Activated T-cell treated with anti-CD3 and anti-CD28 coated beads for 1 hour (primary cell): ENCODE measurements around the gene DDB1.

Source experiments
- DNase-seq: peaks from one replicate; pipeline ENCODE4 v3.0.0-alpha.2; 2020; ENCODE audit warnings: low read depth

Gene DDB1

GRCh38 chr11:61332797-61333549, at the start of gene DDB1, which contains the start of gene TKFC:
Gene DDB1, minus strand, starts transcription at chr11:61333105. Its CDS starts 137 bp downstream, at chr11:61332968.
Gene TKFC, plus strand, starts transcription at chr11:61333228. Its CDS starts 1,501 bp downstream, at chr11:61334729.
- peak; percentile 93 for DNase-seq

- no peak for DNase-seq
Observed at GRCh38 chr11:61380884-61381283, 48.0 kb upstream of the DDB1 start.

- no peak for DNase-seq
Observed at GRCh38 chr11:61378713-61379313, 45.9 kb upstream of the DDB1 start.

- no peak for DNase-seq
Observed at GRCh38 chr11:61377461-61378160, 44.7 kb upstream of the DDB1 start.

- DNase-seq: no peak
Observed at GRCh38 chr11:61375761-61376108, 42.8 kb upstream of the DDB1 start.

- no peak for DNase-seq
Observed at GRCh38 chr11:61372659-61373420, 39.9 kb upstream of the DDB1 start.

GRCh38 chr11:61370349-61371005, 37.6 kb upstream of the DDB1 start:
- no peak for DNase-seq

GRCh38 chr11:61369372-61370348, 36.8 kb upstream of the DDB1 start:
- DNase-seq: no peak

- DNase-seq: no peak
Observed at GRCh38 chr11:61368646-61369045, 35.7 kb upstream of the DDB1 start.

GRCh38 chr11:61367406-61367805, 34.5 kb upstream of the DDB1 start:
- DNase-seq: no peak

- DNase-seq: no peak
Observed at GRCh38 chr11:61364012-61364675, 31.2 kb upstream of the DDB1 start.

- peak; percentile 15 for DNase-seq
Observed at GRCh38 chr11:61362542-61362875, 29.6 kb upstream of the DDB1 start.

- DNase-seq: peak; percentile 74
Observed at GRCh38 chr11:61361741-61362541, 29.0 kb upstream of the DDB1 start, which contains the start of the genes CYB561A3 and TMEM138. Gene CYB561A3, minus strand, starts transcription at chr11:61361882. Its CDS starts 5,169 bp downstream, at chr11:61356713. Gene TMEM138, plus strand, starts transcription at chr11:61362374. Its CDS starts 2,017 bp downstream, at chr11:61364391.

GRCh38 chr11:61361237-61361740, 28.4 kb upstream of the DDB1 start:
- DNase-seq: no peak

- DNase-seq: no peak
Observed at GRCh38 chr11:61359516-61359915, 26.6 kb upstream of the DDB1 start.

GRCh38 chr11:61358566-61358965, 25.7 kb upstream of the DDB1 start:
- no peak for DNase-seq

- DNase-seq: no peak
Observed at GRCh38 chr11:61357894-61358239, 25.0 kb upstream of the DDB1 start.

GRCh38 chr11:61357233-61357893, 24.5 kb upstream of the DDB1 start:
- no peak for DNase-seq
